ENCODE measurements around the gene AHRR. TPM values are rescaled to one million over a fixed set of nuclear protein-coding genes. Genes with fewer than 3 reads are reported as not detected.

Gene AHRR
- total RNA-seq, 2 experiments from 2014 or later, result 2.2 to 3.4 TPM

GRCh38 chr5:398475-399295 is 77.2 kb downstream of the AHRR start:
- H3K4me3 ChIP-seq (ENCODE audit: low read depth, low read length, poor library complexity, severe bottlenecking), result no peak overlapping the region
- H3K4me2 ChIP-seq (ENCODE audit: low read length), result peak overlapping the region; percentile 3; the same call in 1 of the 2 replicates
- ChIA-PET CTCF (ENCODE audit: unreplicated experiment) (interaction anchor here (0.7 kb wide), 1 partner anchor 8 kb away, joined by 5 read pairs; no protein-coding TSS in a partner anchor), POLR2A (no interaction called here)
- BruUV-seq (replicated peaks), result no TSS peak
- no peaks in the 10 kb centered on the region for H3K36me3 ChIP-seq (ENCODE audit: insufficient read depth, low read length)
- H3K79me2 ChIP-seq (ENCODE audit: insufficient read depth, low read depth, low read length), result no peaks in the 10 kb centered on the region
- DNase-seq (ENCODE audit: low spot score), result no peak
- H3K9me3 ChIP-seq (ENCODE audit: low read length), result no peaks in the 10 kb centered on the region
- H2AFZ ChIP-seq (ENCODE audit: low read length), result no peak overlapping the region
- H3K27ac ChIP-seq (ENCODE audit: low read depth, low read length, poor library complexity, severe bottlenecking), result no peak overlapping the region
- H4K20me1 ChIP-seq (ENCODE audit: insufficient read depth, low read length), result no peaks in the 10 kb centered on the region
- H3K9me2 ChIP-seq (ENCODE audit: insufficient read depth, low read length), result no peaks in the 10 kb centered on the region
- TF ChIP-seq, protein P1, sequence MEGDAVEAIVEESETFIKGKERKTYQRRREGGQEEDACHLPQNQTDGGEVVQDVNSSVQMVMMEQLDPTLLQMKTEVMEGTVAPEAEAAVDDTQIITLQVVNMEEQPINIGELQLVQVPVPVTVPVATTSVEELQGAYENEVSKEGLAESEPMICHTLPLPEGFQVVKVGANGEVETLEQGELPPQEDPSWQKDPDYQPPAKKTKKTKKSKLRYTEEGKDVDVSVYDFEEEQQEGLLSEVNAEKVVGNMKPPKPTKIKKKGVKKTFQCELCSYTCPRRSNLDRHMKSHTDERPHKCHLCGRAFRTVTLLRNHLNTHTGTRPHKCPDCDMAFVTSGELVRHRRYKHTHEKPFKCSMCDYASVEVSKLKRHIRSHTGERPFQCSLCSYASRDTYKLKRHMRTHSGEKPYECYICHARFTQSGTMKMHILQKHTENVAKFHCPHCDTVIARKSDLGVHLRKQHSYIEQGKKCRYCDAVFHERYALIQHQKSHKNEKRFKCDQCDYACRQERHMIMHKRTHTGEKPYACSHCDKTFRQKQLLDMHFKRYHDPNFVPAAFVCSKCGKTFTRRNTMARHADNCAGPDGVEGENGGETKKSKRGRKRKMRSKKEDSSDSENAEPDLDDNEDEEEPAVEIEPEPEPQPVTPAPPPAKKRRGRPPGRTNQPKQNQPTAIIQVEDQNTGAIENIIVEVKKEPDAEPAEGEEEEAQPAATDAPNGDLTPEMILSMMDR (conservative IDR thresholded peaks at IDR 0.05; ENCODE audit: low read length), result no peak
- no peak for TF ChIP-seq EZH2phosphoT487 (IDR thresholded peaks at IDR 0.05; ENCODE audit: borderline replicate concordance, low read depth, low read length)
- no peaks in the 10 kb centered on the region for H3K4me1 ChIP-seq (ENCODE audit: insufficient read depth, low read length, poor library complexity, severe bottlenecking)
- intact Hi-C loops (cut with micrococcal nuclease; ENCODE audit: unreplicated experiment), result no loop called here

DNA sequence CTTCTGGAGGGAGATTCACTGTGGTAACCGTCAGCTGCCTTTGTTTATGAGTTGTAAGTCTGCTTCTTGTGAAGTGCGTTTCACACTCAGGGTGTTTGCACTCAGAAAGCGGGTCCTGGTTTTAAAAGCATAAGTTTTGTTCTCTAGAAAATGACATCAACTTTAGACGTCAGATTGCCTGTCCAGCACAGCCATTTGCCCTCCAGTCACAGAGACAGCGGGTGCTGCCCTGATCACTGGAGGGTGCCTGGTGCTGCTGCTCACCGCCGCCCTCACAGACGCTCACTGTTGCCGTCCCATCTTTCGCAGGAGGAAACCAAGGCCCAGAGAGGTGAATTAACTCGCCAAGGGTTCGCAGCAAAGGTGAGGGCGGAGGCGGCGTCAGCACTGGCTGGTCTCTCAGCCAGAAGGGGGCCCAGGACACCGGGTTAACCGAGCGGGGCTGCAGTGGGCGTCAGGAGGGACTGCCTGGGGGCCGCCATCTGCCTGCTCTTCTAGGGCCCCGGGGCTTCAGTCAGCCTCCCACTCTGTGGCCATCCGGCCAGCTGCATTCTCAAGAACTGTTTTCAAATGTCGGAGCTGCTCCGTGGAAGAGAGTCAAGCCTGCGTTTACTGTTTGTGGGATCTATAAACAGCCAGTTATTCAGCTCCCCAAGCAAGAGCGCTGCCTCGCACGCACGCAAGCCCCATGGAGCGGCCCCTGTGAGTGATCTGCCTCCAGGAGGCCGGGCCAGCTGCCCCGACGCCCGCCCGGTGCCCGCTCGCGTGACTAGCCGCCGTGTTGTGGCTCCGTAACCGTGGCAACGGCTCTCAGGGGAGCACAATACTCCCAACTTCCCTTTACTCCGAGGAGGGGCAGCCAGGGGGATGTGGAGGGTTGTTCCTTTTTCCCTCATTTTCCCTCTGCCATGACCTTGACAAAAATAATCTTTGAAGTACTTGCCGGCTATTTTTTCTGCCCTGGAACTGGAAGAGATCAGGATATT is 78.1 kb downstream of the AHRR start:
- H3K36me3 ChIP-seq (ENCODE audit: insufficient read depth, low read length), result no peaks in the 10 kb centered on the region
- H3K79me2 ChIP-seq (ENCODE audit: insufficient read depth, low read depth, low read length), result no peaks in the 10 kb centered on the region
- no peak for DNase-seq (ENCODE audit: low spot score)
- H3K4me2 ChIP-seq (ENCODE audit: low read length), result peak overlapping the region; percentile 3; the same call in 1 of the 2 replicates
- no peaks in the 10 kb centered on the region for H3K9me2 ChIP-seq (ENCODE audit: insufficient read depth, low read length)
- no peaks in the 10 kb centered on the region for H3K9me3 ChIP-seq (ENCODE audit: low read length)
- H3K4me3 ChIP-seq (ENCODE audit: low read depth, low read length, poor library complexity, severe bottlenecking), result no peak overlapping the region
- H3K4me1 ChIP-seq (ENCODE audit: insufficient read depth, low read length, poor library complexity, severe bottlenecking), result no peaks in the 10 kb centered on the region
- BruUV-seq (replicated peaks), result no TSS peak
- no peak for TF ChIP-seq EZH2phosphoT487 (IDR thresholded peaks at IDR 0.05; ENCODE audit: borderline replicate concordance, low read depth, low read length)
- TF ChIP-seq, protein P1 (conservative IDR thresholded peaks at IDR 0.05; ENCODE audit: low read length), result no peak
- H4K20me1 ChIP-seq (ENCODE audit: insufficient read depth, low read length), result no peaks in the 10 kb centered on the region
- intact Hi-C loops (cut with micrococcal nuclease; ENCODE audit: unreplicated experiment), result no loop called here
- H3K27ac ChIP-seq (ENCODE audit: low read depth, low read length, poor library complexity, severe bottlenecking), result no peak overlapping the region
- H2AFZ ChIP-seq (ENCODE audit: low read length), result no peak overlapping the region
- ChIA-PET CTCF (ENCODE audit: unreplicated experiment) (no interaction called here), POLR2A (no interaction called here)

All from OCI-LY7 (cell line).